NCI-H2107 (cell line): ENCODE data around the gene IL17C.

Experiments used
- DNase-seq: peaks from one replicate; lab custom pipeline; 2025; lab: John Stamatoyannopoulos, UW

The IL17C gene

DNA sequence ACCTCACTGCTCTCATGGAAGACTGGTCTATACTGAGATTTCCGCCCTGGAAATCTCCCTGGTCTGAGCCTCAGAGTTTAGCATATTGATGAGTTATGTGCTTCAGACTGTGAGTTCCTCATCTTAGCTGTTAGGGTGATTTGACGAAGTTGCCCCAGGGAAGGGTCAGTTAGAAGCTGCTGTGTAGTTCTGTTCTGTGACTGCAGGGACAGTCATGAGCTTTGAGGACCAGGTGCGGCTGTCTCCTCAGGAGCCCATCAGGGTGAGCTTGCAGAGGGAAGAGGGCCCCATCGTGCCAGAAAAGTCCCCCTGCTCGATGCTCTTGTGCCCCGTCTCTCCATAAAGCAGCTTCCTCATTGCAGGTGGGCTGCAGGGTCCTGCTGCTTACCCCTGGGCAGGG is 28.3 kb upstream of the IL17C start:
- no peak for DNase-seq

DNA sequence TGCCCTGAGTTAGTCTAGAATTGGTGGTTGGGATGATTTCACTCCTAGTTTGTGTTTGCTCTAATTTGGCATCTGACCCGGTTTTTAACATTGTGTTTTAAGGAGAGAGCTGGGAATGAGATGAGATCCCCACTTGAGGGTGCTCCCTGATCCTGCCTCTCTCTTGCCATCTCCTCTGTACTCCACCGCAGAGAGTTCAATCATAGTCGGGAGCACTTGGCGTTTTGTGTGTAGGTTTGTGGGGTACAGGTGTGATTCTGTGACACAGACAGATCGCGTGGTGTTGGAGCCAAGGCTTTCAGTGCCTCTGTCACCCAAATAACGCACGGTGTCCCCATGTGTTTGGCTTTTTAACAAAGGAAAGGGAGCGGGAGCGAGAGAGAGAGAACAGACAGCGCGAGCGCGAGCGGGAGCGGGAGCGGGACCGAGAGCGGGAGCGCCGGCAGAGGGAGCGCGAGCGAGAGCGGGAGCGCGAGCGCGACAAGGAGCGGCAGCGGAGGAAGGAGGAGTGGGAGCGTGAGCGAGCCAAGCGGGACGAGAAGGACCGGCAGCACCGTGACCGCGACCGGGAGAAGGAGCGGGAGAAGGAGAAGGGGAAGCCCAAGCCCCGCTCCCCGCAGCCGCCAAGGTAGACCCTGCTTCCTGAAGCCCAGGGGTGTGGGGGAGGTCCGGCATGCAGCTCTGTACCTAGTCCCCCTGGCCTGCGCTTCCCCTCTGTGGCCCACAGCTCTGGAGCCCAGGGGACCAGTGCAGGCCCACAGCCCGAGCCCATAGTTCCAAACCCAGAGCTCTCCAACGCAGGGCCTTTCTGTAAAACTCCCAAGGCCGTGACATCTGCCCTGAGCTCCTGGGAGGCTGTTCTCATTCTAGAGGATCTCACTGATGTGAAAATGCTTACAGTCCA is 27.2 kb upstream of the IL17C start:
- no peak for DNase-seq

DNA sequence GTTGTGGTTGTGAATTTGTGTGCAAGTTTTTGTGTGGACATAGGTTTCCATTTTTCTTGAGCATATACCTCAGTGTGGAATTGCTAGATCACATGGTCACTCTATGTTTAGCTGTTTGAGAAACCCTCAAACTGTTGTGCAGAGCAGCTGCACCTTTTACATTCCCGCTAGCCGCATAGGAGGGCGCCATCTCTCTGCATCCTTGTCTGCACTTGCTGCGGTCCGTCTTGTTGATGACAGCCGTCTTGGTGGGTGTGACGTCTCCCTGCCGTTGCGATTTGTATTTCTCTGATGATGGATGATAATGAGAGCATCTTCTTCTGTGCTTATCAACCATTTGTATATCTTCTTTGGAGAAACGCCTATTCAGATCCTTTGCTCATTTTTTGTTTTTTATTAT is 25.1 kb upstream of the IL17C start:
- DNase-seq, result no peak

DNA sequence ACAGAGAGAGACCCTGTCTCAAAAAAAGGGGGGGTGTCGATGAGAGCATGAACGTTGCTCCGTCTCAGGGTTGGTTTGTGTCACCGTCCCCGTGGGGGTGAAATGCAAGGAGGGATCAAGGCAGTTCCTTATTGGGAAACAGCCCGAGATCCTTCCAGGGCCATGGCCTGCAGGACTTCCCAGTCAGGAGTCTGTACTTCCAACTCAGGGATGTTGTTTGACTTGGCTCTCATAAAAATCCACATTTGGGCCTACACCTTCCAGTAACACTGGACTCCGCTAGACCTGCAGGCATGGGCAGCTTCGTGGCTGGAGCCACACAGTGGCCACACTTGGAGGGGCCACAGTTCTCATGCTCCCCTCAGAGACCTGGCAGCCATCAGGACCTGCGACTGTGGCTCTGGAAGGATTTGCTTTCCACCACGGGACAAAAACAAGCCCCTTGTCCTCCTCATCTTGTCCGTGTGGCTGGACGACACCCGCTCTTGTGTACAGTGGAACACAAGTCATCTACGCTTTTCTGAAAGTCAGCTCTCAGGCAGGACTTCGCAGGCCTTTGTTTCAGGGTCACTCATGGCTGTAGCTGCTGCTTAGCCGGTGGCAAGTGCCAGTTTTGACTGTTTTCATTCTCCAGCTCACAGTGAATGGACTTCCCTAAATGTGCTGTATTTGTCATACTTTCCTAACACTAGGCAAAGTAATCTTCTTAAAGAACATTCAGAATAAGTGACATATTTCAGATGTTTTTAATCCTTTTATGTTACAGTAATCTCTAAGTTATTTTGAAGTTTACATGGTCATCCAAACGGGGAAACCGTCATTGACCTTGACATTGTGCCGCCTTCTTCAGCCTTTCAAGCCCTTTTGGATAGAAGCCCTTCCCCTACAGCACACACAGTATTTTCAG is 24.2 kb upstream of the IL17C start:
- DNase-seq, result no peak

DNA sequence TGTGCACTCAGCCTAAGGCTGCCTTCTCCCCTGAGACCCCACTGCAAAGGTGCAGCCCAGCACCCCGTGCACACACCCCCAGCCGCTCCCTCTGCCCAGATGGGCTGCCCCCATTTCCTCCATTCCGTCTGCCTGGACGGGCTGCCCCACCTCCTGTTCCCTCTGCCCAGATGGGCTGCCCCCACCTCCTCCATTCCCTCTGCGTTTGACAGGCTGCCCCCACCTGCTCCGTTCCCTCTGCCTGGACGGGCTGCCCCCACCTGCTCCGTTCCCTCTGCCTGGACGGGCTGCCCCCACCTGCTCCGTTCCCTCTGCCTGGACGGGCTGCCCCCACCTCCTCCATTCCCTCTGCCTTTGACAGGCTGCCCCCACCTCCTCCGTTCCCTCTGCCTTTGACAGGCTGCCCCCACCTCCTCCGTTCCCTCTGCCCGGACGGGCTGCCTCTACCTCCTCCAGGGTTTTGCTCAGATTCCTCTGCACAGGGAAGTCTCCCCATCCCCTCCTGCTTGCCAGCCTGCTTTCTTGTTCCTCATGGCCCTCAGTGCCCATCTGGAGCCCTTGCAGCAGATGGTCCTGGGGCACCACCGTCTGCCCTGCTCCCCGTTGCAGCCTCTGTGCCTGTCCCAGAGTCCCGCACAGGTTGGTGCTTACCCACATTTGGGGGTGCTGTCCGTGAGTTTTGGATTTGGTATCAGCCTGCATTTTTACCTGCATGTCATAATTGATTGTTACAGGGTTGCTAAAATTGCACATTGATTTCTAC is 23.4 kb upstream of the IL17C start:
- DNase-seq, result no peak

DNA sequence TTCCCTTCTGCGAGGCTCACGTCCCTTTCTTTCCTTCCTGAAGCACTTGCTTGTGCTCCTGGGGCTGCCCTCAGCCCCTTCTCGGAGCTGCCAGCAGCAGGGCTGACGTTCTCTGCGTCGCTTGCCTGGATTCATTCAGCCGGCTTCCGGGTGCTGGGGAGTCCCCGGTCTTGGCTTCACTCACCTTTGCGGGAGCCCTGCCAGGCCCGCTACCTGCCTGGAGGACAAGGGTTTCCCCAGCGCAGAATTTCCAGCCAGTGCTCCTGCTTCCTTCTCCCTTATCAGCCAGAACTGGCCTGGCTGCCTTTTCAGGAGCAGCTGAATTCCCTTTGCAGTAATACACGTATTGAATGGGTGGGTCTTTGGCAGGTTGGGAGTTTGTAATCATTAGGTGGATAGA is 22.1 kb upstream of the IL17C start:
- no peak for DNase-seq

DNA sequence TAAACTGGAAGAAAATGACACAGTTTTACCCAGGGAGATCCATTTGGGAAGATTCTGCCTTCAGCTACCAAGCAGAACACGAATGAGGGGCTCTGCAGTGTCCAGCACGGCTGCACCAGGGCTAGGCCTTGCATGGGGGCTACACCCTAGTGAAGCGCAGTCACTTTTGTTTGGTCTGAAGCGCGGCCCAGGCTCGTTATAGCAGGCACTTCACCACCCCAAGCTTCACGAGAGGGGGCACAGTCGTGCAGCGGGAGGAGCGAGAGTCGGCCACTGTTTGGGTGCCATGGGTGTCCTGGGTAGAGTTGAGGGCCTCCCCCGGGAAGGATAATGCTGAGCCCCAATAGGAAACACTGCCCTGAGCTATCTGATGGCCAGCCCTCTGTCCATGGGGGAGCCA is 21.6 kb upstream of the IL17C start:
- no peak for DNase-seq

DNA sequence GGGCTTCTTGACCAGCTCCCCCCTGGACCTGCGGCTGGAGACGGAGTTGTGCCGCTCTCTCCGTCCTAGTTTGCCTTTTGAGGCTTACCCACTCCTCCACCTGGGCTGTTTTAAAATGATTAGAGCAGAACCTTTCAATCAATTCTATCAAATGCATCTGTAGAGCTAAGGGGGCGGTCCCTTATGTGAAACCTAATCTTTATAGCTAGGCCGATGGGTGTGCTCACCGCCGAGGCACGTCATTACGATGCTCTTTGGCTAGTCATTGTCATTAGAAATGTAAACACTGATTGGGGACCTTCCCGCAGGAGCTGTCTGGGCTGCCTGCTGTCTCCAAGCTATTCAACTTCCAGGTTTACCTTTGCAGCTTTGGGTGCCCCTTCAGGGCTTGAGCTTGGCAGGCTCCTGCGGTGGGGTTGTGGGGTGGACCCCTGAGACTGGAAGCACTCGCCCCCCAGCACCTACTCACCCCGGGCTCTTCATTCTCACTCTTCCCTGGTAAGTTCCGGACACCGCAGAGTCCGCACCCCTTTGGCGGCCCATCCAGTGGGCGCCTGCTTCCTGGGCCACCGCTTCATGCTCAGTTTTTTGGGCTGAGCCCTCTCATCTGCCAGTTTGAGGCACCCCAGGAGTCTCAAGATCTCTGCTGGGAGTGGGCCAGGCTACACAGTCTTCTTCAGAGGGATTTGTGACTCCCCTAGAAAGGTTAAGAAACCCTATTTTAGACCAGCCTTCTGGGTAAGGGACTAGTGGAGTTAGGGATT is 20.9 kb upstream of the IL17C start:
- peak; percentile 36 for DNase-seq

DNA sequence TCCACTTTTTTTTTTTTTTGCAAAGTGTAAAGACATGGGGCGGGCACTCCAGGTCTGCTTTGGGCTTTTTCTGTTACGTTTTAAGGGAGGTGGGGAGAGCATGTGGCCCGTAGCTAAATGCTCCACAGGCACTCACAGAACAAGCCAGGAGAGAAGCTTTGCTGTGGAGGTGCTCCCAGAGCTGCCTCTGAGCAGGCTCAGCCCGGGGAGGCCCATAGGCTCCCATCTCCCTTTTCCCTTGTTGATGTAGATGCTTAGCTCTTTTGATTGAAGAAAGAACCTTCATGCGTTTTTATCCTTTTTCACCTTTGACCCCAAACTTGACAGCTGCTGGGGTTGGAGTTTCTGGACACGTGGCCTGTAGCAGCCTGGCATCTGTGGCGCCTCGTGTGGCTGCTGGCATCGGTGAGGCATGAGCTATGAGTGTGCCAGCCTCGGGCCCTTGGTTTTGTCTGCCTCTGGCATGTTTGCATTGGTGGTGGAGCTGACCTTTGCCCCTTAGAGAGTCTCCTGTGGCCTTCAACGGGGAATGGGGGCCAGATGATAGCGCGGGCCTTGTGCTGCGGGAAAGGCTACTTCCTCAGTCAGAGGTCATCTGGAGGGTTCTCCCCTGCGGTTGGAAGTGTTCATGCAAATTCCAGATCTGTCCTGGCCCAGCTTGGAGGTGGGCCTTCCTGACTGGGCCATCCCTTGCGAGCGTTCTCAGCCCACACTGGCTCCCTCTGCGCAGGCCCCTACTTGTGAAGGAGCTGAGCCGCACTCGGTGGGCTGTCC is 20.0 kb upstream of the IL17C start:
- no peak for DNase-seq

DNA sequence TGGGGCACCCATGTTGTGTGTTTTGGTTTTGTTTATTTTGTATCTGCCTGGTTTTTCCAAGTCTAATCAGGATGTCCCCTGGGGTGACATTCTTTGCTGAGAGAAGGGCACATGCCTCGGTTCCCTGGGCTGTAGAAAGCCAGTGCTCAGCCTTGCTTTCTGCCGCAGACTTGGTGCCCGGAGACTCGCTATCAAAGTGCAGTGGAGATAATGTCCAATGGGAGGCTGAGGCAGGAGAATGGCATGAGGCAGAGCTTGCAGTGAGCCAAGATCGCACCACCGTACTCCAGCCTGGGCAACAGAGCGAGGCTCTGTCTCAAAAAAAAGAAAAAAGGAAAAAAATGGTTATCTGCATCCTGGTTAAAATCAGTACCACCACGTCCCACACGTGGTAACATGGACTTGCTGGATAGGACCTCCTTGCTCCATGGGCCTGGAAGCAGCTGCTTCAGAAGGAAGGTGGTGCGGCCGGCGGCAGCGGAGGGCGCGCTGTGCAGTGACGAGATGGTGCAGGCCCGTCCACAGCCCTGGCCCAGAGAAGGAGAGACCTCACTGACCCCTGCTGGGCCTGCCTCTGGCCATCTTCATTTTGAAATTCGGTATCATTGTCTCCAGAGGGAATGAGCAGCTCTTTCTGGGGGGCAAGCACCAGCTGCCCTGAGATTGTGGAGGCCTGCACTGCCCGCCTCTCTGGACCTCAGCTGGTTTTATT is 19.3 kb upstream of the IL17C start:
- DNase-seq, result no peak

DNA sequence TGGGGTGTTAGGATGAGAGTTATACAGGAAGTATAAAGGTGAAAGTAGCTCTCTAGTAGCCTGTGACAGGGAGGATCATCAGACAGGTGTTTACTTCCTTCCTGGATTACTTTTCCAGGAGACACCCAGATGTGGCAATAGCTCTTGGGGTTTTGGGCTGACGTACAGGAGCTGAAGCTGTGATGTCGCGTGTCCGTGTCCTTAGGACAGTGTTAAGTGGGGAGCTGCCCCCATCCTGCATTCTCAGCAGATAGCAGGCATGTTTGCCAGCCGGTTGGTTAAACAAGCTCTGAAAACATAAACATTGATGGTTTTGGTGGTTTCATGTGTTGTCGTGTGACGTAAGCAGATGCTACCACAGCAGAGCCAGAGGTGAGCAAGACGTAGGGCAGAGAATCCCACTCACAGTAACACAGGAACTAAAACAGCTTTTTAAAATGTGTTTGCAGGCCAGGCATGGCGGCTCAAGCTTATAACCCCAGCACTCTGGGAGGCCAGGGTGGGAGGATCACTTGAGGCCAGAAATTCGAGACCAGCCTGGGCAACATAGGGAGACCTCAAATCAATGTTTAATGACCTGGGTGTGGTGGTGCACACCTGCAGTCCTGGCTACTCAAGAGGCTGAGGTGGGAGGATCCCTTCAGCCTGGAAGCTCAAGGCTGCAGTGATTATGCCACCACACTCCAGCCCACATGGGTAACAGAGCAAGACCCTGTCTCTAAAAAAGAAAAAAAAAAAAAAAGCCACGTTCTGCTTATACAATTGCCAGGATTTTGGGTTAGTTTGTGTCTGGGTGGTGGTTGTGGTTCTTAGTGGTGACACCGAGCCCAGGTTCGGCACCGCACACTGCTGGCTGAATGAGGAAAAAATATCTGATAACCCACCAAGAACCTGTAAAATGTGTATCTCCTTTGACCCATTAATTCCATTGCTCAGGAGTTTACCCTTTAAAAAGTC is 18.2 kb upstream of the IL17C start:
- DNase-seq, result no peak

DNA sequence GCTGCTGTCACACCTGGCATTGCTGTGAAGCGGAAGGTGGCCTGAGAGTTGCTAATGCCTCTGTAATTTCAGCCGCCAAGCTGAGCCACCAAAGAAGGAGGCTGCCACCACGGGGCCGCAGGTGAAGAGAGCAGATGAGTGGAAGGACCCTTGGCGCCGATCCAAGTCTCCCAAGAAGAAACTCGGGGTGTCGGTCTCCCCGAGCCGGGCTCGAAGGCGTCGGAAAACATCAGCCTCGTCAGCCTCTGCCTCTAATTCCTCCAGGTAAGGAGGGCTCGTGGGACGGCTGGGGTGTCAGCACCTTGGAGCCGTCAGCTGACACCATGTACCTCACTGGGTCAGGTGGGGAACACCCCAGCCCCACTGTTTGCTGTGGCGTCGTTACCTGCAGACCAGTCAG is 16.2 kb upstream of the IL17C start:
- no peak for DNase-seq

DNA sequence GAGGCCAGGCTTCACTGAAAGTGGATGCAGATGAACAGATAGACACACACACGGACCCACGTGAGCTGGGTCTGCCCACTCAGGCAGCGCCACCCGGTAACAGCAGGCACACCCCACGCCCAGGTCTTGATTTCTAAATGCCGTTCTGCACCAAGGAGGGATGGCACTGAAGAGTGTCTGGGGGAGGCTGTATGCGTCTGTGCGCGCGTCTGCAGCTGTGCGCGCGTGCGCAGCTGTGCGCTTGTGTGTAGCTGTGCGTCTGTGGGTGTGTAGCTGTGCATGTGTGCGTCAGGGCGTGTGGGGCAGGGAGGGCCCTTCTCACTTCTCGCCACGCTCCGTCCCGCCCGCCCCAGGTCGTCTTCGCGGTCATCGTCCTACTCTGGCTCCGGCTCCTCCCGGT is 15.5 kb upstream of the IL17C start:
- DNase-seq, result no peak

DNA sequence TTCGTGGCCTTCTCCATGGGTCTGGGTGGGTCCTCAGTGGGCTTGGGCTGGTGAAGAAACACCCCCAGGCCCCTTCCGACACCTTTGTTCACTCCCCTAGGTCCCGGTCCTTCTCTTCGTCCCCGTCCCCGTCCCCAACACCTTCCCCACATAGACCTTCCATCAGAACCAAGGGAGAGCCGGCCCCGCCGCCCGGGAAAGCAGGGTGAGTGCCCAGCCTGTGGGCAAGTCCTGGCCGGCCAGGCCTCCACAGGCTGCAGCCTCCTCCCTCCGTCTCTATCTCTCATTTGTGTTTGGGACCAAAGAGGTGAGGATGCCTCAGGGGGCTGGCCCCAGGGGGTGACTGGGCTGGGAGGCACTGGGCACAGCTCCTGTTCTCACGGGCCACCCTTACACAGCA is 14.5 kb upstream of the IL17C start:
- no peak for DNase-seq

DNA sequence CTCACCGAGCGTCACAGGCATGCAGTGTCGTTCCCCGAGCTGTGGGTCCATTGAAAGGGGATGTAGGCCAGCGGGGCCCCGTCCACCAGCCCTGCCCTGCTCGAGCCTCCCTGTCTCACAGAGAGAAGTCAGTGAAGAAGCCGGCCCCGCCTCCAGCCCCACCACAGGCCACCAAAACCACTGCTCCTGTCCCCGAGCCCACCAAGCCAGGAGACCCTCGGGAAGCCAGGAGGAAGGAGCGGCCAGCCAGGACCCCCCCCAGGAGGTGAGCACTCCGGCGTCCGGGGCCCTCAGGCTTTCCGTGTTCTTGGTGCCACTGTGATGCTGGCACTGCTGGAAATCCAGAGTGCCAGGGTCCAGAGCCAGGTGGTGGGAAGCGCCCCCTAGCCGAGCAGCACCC is 13.9 kb upstream of the IL17C start:
- no peak for DNase-seq

DNA sequence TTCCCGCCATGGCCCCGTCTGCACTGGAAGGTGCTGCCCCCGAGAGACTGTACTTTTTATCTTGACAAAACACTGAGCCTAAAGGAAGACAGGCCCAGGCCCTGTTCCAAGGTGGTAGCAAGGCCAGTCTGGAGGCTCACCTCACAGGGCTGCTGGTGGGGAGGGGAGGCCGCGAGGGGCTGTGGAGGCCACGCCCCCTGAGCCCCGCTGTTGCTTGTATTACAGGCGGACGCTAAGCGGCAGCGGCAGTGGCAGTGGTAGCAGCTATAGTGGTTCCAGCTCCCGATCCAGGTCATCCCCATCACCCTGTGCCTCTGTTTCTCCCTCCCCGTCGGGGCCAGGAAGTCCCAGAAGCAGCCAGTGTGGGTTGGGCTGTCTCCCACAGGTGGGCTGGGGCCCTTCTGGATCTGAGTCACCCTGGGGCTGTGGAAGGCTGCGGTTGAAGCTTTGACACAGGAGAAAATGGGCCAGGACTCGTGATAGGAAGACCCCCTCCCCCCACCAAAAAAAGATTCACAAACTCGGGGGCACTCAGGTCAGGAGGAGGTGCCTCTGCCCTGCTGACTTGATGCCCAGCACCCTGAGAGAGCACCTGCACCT is 13.3 kb upstream of the IL17C start:
- no peak for DNase-seq

DNA sequence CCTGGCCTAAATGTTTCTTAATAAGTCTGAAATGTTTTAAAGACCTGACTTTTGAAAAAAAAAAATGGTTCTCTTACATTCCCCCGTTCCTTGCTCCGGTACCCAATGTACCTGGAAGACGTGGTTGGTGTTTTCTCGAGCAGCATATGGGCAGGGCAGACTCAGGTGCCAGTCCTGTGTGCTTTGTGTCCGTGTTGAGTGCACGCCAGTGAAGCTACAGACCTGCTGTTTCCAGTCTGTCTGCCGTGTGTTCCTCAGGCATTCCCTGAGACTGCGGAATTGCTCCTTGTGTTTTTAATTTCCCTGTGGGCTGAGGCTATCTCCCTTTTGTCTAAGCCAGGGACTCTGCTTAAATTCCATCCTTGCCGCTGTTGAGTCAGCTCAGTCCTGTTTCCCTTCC is 11.7 kb upstream of the IL17C start:
- DNase-seq, result no peak

DNA sequence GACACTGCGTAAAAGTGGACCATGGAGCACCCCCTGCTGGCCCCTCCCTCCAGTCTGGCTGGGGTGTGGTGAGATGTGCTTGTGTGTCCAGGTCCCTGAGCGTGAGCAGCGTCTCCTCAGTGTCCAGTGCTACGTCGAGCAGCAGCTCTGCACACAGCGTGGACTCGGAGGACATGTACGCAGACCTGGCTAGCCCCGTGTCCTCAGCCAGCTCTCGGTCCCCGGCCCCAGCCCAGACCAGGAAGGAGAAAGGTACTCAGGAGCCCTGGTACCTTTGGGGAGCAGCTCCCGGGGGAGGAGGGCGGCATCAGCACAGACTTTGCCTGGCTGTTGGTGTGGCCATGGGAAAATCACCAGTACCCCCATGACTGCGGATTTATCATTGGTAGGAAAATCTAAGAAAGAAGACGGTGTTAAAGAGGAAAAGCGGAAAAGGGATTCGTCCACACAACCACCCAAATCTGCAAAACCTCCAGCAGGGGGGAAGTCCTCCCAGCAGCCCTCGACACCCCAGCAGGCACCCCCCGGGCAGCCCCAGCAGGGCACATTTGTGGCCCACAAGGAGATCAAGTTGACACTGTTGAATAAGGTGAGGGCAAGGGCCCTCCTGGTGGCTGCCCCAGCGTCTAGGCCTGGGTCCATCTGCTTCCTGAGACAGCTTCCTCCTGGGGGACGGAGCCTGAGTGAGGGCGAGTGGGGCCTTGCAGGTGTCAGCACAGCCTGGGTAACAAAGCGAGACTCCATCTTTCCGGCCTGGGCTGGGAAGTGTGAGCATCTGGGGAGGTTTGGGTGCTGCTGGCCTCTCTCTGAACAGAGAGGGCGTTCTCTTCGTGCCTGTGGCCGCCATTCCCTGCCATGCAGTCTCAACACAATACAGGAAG is 10.6 kb upstream of the IL17C start:
- no peak for DNase-seq
